K562 (cell line): ENCODE data around the gene ZSCAN22. TPM values are rescaled to one million over a fixed set of nuclear protein-coding genes. Genes with fewer than 3 reads are reported as not detected.
A peak's percentile ranks its signal among the peaks of the same experiment; 100 is the strongest.

Experiments
- CBFB ChIP-seq: sonication (generic); formaldehyde crosslinking; IDR thresholded peaks from 2 replicates; pipeline ENCODE4 v1.4.0; 2020; ENCODE audit warnings: mild to moderate bottlenecking, missing genetic modification reagents
- GATA2 ChIP-seq: sonication (generic); formaldehyde crosslinking; IDR thresholded peaks from 2 replicates; pipeline ENCODE4 v1.4.0; 2020; ENCODE audit warnings: mild to moderate bottlenecking, missing genetic modification reagents
- KDM5B ChIP-seq: fragments of 200-600 bp; sonication (generic); IDR thresholded peaks from 2 replicates; pipeline ENCODE4 v1.6.1; 2012; ENCODE audit warnings: low read depth, mild to moderate bottlenecking, moderate library complexity, low read length, control low read depth, inconsistent platforms; ENCODE audit not compliant: insufficient replicate concordance
- KLF10 ChIP-seq: fragments of 250-450 bp; sonication (Bioruptor Pico); IDR thresholded peaks from 2 replicates; pipeline ENCODE4 v1.6.1; 2021; ENCODE audit warnings: matching md5 sums
- MED1 ChIP-seq: sonication (generic); formaldehyde crosslinking; IDR thresholded peaks from 2 replicates; pipeline ENCODE4 v1.8.1; 2023; ENCODE audit warnings: missing genetic modification reagents, borderline replicate concordance
- NR2C2 ChIP-seq, 2 experiments: fragments of 200-800 bp in 1 of 2; sonication (Bioruptor generic) in 1 of 2; sonication (generic) in 1 of 2; formaldehyde crosslinking in 1 of 2; IDR thresholded peaks; 2 replicates each; pipeline versions ENCODE4 v1.6.1 to v1.8.0; 2016 to 2022; ENCODE audit warnings: mild to moderate bottlenecking in 1 of 2, missing compliant biosample characterization in 1 of 2, missing genetic modification characterization in 1 of 2, missing genetic modification reagents in 1 of 2
- ZNF347 ChIP-seq: fragments of 450-650 bp; formaldehyde crosslinking; IDR thresholded peaks from 2 replicates; pipeline ENCODE4 v1.4.0; 2020; ENCODE audit warnings: low read depth, mild to moderate bottlenecking, moderate library complexity
- polyA plus RNA-seq, 8 experiments: library from polyadenylated mRNA; depleted of rRNA in 4 of 8; stranded (reverse) in 5 of 8; unstranded in 3 of 8; fragments of >200 nt; fragmentation: Nextera tagmentation in 2 of 8; fragmentation: Illumina TruSeq in 1 of 8; extraction: Ambion mirVana in 2 of 8; extraction: Trizol in 1 of 8; gene quantifications; 2 replicates each; pipeline versions ENCODE4 v1.2.1 to v1.2.3, GENCODE V29; 2011 to 2014; ENCODE audit warnings: inconsistent platforms in 1 of 8, missing spikeins in 1 of 8
- total RNA-seq, 7 experiments: library from RNA; depleted of rRNA in 6 of 7; stranded (reverse); fragments of >200 nt in 6 of 7; fragmentation: Illumina TruSeq in 2 of 7; extraction: Trizol in 2 of 7; gene quantifications; 2 replicates each; pipeline versions ENCODE4 v1.2.1 to v1.2.3, GENCODE V29; 2011 to 2021; ENCODE audit warnings: low replicate concordance in 1 of 7
- TF ChIP-seq, protein P1 (sequence below): sonication (generic); formaldehyde crosslinking; IDR thresholded peaks from 2 replicates; pipeline ENCODE4 v1.4.0; 2020; ENCODE audit warnings: mild to moderate bottlenecking, missing genetic modification reagents
- TF ChIP-seq, protein P2 (sequence below): fragments of 450-650 bp; formaldehyde crosslinking; IDR thresholded peaks from 2 replicates; pipeline ENCODE4 v1.4.0; 2020; ENCODE audit warnings: mild to moderate bottlenecking, moderate library complexity
- TF ChIP-seq, protein P3 (sequence below): fragments of 450-650 bp; IDR thresholded peaks from 2 replicates; pipeline ENCODE4 v1.6.1; 2014; ENCODE audit warnings: low read depth, mild to moderate bottlenecking, moderate library complexity, borderline replicate concordance

ZSCAN22 gene
- total and polyA plus RNA-seq, 9 of the 15 experiments (the other 6 are each of a cell fraction or from before 2014, with no cell fraction given): 0.98 to 5.3 (median 3.0) TPM

DNA sequence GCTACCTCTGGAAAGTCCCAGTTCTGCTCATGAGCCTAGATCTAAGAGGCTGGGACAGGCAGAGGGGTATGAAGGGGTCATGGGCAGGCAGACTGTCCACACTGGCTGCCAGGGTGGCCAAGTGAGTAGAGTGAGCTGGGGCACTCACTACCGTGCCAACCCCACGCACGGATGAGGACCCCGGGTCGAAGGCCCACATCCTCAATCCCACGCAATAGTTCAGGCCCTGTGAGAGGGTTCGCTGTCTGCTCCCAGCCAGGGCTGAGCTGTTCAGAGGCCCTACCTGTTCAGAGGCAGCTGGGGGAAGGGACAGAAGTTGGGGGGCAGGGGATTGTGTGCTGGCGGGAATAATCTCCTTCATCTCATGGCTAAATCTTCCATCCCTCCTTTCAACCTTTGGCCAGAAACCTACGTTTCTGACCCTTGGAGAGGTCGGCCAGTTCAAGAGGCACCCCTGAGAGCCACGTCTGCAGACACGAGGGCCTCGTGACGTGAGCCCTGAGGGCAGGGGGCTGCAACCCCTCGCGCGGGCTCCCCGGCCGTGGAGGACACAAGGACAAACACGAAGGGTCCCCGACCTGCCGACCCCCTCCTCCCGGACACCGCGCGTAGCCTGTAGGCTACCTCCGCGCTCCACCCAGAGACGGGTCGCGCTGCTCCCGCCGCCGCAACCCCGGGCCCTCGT is 59.2 kb downstream of the ZSCAN22 start (continued):
- 0 out of 2 replicates have a peak, but pooled peaks have one; percentile 59 for TF ChIP-seq CBFB (CRISPR knock-in tag)
- TF ChIP-seq, protein P1, sequence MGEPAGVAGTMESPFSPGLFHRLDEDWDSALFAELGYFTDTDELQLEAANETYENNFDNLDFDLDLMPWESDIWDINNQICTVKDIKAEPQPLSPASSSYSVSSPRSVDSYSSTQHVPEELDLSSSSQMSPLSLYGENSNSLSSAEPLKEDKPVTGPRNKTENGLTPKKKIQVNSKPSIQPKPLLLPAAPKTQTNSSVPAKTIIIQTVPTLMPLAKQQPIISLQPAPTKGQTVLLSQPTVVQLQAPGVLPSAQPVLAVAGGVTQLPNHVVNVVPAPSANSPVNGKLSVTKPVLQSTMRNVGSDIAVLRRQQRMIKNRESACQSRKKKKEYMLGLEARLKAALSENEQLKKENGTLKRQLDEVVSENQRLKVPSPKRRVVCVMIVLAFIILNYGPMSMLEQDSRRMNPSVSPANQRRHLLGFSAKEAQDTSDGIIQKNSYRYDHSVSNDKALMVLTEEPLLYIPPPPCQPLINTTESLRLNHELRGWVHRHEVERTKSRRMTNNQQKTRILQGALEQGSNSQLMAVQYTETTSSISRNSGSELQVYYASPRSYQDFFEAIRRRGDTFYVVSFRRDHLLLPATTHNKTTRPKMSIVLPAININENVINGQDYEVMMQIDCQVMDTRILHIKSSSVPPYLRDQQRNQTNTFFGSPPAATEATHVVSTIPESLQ (CRISPR knock-in tag): peak; percentile 87
- TF ChIP-seq, protein P2, sequence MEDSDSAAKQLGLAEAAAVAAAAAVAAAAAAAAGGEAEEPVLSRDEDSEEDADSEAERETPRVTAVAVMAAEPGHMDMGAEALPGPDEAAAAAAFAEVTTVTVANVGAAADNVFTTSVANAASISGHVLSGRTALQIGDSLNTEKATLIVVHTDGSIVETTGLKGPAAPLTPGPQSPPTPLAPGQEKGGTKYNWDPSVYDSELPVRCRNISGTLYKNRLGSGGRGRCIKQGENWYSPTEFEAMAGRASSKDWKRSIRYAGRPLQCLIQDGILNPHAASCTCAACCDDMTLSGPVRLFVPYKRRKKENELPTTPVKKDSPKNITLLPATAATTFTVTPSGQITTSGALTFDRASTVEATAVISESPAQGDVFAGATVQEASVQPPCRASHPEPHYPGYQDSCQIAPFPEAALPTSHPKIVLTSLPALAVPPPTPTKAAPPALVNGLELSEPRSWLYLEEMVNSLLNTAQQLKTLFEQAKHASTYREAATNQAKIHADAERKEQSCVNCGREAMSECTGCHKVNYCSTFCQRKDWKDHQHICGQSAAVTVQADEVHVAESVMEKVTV (CRISPR knock-in tag): no peak
- peak; percentile 52 for TF ChIP-seq GATA2 (CRISPR knock-in tag)
- TF ChIP-seq KLF10 (CRISPR knock-in tag): no peak
- TF ChIP-seq MED1 (CRISPR knock-in tag): 0 out of 2 replicates have a peak, but pooled peaks have one; percentile 44
- 0 out of 2 replicates have a peak, but pooled peaks have one; percentile 29 for TF ChIP-seq NR2C2 (CRISPR knock-in tag; IDR thresholded peaks at IDR 0.05)
- no peak for TF ChIP-seq NR2C2 (tag; IDR thresholded peaks at IDR 0.05)
- TF ChIP-seq ZNF347 (CRISPR knock-in tag): 0 out of 2 replicates have a peak, but pooled peaks have one; percentile 51
- TF ChIP-seq, protein P3, sequence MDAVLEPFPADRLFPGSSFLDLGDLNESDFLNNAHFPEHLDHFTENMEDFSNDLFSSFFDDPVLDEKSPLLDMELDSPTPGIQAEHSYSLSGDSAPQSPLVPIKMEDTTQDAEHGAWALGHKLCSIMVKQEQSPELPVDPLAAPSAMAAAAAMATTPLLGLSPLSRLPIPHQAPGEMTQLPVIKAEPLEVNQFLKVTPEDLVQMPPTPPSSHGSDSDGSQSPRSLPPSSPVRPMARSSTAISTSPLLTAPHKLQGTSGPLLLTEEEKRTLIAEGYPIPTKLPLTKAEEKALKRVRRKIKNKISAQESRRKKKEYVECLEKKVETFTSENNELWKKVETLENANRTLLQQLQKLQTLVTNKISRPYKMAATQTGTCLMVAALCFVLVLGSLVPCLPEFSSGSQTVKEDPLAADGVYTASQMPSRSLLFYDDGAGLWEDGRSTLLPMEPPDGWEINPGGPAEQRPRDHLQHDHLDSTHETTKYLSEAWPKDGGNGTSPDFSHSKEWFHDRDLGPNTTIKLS: peak; percentile 70; the same call in 1 of the 2 replicates
- peak; percentile 10 for TF ChIP-seq KDM5B
